H9 (cell line): ENCODE measurements around the gene SP110. TPM values are rescaled to one million over a fixed set of nuclear protein-coding genes. Genes with fewer than 3 reads are reported as not detected.

Source experiments
- DNase-seq: peaks from one replicate; pipeline ENCODE4 v3.0.0-alpha.2; 2017
- H2AFZ ChIP-seq: one replicate; pipeline ENCODE4 v1.6.1; 2013; ENCODE audit warnings: mild to moderate bottlenecking, low read length, control low read depth, moderate library complexity
- H2AK5ac ChIP-seq: 2 replicates; pipeline ENCODE4 v1.6.1; 2013; ENCODE audit warnings: low read length, control low read depth, mixed read lengths; ENCODE audit not compliant: insufficient read length
- H2BK120ac ChIP-seq: one replicate; pipeline ENCODE4 v1.6.1; 2013; ENCODE audit warnings: low read depth, mild to moderate bottlenecking, low read length, control low read depth, inconsistent platforms; ENCODE audit not compliant: poor library complexity, severe bottlenecking
- H2BK12ac ChIP-seq: 2 replicates; pipeline ENCODE4 v1.6.1; 2013; ENCODE audit warnings: low read length, control low read depth, mixed read lengths, low read depth; ENCODE audit not compliant: insufficient read length
- H2BK15ac ChIP-seq: 2 replicates; pipeline ENCODE4 v1.6.1; 2013; ENCODE audit warnings: low read depth, low read length, control low read depth
- H2BK20ac ChIP-seq: one replicate; pipeline ENCODE4 v1.6.1; 2013; ENCODE audit warnings: low read depth, mild to moderate bottlenecking, low read length, control low read depth, inconsistent platforms; ENCODE audit not compliant: poor library complexity, severe bottlenecking
- H2BK5ac ChIP-seq: 2 replicates; pipeline ENCODE4 v1.6.1; 2013; ENCODE audit warnings: low read length, control low read depth, mixed read lengths; ENCODE audit not compliant: insufficient read length
- H3K14ac ChIP-seq: 2 replicates; pipeline ENCODE4 v1.6.1; 2013; ENCODE audit warnings: low read length, control low read depth; ENCODE audit not compliant: insufficient read depth
- H3K18ac ChIP-seq: 2 replicates; pipeline ENCODE4 v1.6.1; 2013; ENCODE audit warnings: low read depth, mild to moderate bottlenecking, mixed read lengths, low read length, control low read depth; ENCODE audit not compliant: insufficient read length
- H3K23ac ChIP-seq: 2 replicates; pipeline ENCODE4 v1.6.1; 2013; ENCODE audit warnings: low read length, control low read depth, mixed read lengths, low read depth; ENCODE audit not compliant: insufficient read length
- H3K23me2 ChIP-seq: 2 replicates; pipeline ENCODE4 v1.6.1; 2013; ENCODE audit warnings: low read depth, mild to moderate bottlenecking, mixed read lengths, low read length, control low read depth; ENCODE audit not compliant: insufficient read length, poor library complexity, severe bottlenecking
- H3K27ac ChIP-seq: 2 replicates; pipeline ENCODE4 v1.5.1; 2013; ENCODE audit warnings: low read length, control low read depth, mixed read lengths, low read depth; ENCODE audit not compliant: insufficient read length
- H3K27me3 ChIP-seq: 2 replicates; pipeline ENCODE4 v1.6.1; 2013; ENCODE audit warnings: low read length, control low read depth, inconsistent platforms; ENCODE audit not compliant: insufficient read depth
- H3K4ac ChIP-seq: 2 replicates; pipeline ENCODE4 v1.6.1; 2013; ENCODE audit warnings: low read depth, mild to moderate bottlenecking, control low read depth, inconsistent platforms, low read length, moderate library complexity
- H3K4me1 ChIP-seq: 2 replicates; pipeline ENCODE4 v1.6.1; 2013; ENCODE audit warnings: low read length, control low read depth, inconsistent platforms; ENCODE audit not compliant: insufficient read depth
- H3K4me2 ChIP-seq: 2 replicates; pipeline ENCODE4 v1.6.1; 2013; ENCODE audit warnings: low read length, control low read depth, mixed read lengths; ENCODE audit not compliant: insufficient read length, insufficient read depth
- H3K56ac ChIP-seq: 2 replicates; pipeline ENCODE4 v1.6.1; 2013; ENCODE audit warnings: low read depth, mild to moderate bottlenecking, mixed read lengths, low read length, control low read depth; ENCODE audit not compliant: insufficient read length
- H3K79me1 ChIP-seq: 2 replicates; pipeline ENCODE4 v1.6.1; 2013; ENCODE audit warnings: low read depth, mild to moderate bottlenecking, moderate library complexity, low read length, control low read depth, inconsistent platforms; ENCODE audit not compliant: insufficient read depth, poor library complexity, severe bottlenecking
- H3K79me2 ChIP-seq: 2 replicates; pipeline ENCODE4 v1.6.1; 2013; ENCODE audit warnings: low read length, control low read depth, inconsistent platforms; ENCODE audit not compliant: insufficient read depth
- H3K9ac ChIP-seq: 2 replicates; pipeline ENCODE4 v1.6.1; 2013; ENCODE audit warnings: low read length, control low read depth, mixed read lengths; ENCODE audit not compliant: insufficient read length; ENCODE audit errors: extremely low read depth
- H3K9me3 ChIP-seq: one replicate; pipeline ENCODE4 v1.6.1; 2013; ENCODE audit warnings: low read depth, low read length, inconsistent platforms; ENCODE audit not compliant: control insufficient read depth
- H3T11ph ChIP-seq: one replicate; pipeline ENCODE4 v1.6.1; 2013; ENCODE audit warnings: mild to moderate bottlenecking, low read length, control low read depth, inconsistent platforms
- H4K20me1 ChIP-seq: one replicate; pipeline ENCODE4 v1.6.1; 2013; ENCODE audit not compliant: control insufficient read depth, insufficient read length, insufficient read depth
- H4K5ac ChIP-seq: 2 replicates; pipeline ENCODE4 v1.6.1; 2013; ENCODE audit warnings: low read depth, mild to moderate bottlenecking, mixed read lengths, low read length, control low read depth; ENCODE audit not compliant: insufficient read length
- H4K8ac ChIP-seq: replicated peaks from 2 replicates; pipeline ENCODE4 v1.6.1; 2013; ENCODE audit warnings: low read length, control low read depth, mixed read lengths, low read depth; ENCODE audit not compliant: insufficient read length
- H4K91ac ChIP-seq: 2 replicates; pipeline ENCODE4 v1.6.1; 2013; ENCODE audit warnings: low read depth, mild to moderate bottlenecking, moderate library complexity, mixed read lengths, low read length, control low read depth; ENCODE audit not compliant: insufficient read length
- H3K27ac Mint-ChIP-seq, 3 experiments: 2 replicates in 2 of 3; 3 replicates in 1 of 3; pipeline ENCODE4 v1.8.0; 2020 to 2021; ENCODE audit warnings: mixed read lengths in 3 of 3, mild to moderate bottlenecking in 1 of 3, moderate library complexity in 1 of 3
- H3K27me3 Mint-ChIP-seq: 2 replicates; pipeline ENCODE4 v1.8.0; 2021; ENCODE audit warnings: low read depth, mild to moderate bottlenecking, moderate library complexity, mixed read lengths
- H3K36me3 Mint-ChIP-seq, 3 experiments: 2 replicates in 2 of 3; 3 replicates in 1 of 3; pipeline ENCODE4 v1.8.0; 2020 to 2021; ENCODE audit warnings: low read depth in 3 of 3, mixed read lengths in 3 of 3; ENCODE audit not compliant: insufficient read depth in 1 of 3
- H3K4me1 Mint-ChIP-seq, 2 experiments: 2 replicates each; pipeline ENCODE4 v1.8.0; 2020; ENCODE audit warnings: mixed read lengths in 2 of 2
- H3K4me3 Mint-ChIP-seq, 2 experiments: 2 replicates in 1 of 2; 3 replicates in 1 of 2; pipeline ENCODE4 v1.8.0; 2020 to 2021; ENCODE audit warnings: mild to moderate bottlenecking in 2 of 2, mixed read lengths in 2 of 2, moderate library complexity in 1 of 2
- H3K9me3 Mint-ChIP-seq, 2 experiments: 2 replicates in 1 of 2; 3 replicates in 1 of 2; pipeline ENCODE4 v1.8.0; 2020; ENCODE audit warnings: mild to moderate bottlenecking in 2 of 2, mixed read lengths in 2 of 2, moderate library complexity in 1 of 2
- WGBS: extraction: QIAGEN DNeasy Blood & Tissue Kit; methylation state at CpG from one replicate; pipeline ENCODE4 v1.1.7; 2013; ENCODE audit warnings: missing lambda C conversion rate, low lambda C conversion rate, mixed read lengths; ENCODE audit not compliant: insufficient read length; ENCODE audit errors: extremely low coverage; 5-methylcytosine and 5-hydroxymethylcytosine counted together
- total RNA-seq: library from RNA; stranded (reverse); gene quantifications from 2 replicates; pipeline ENCODE4 v1.2.1, GENCODE V29; 2021
- TF ChIP-seq, protein P1 (sequence below): fragments of 200-600 bp; sonication (generic); conservative IDR thresholded peaks from 3 replicates; pipeline ENCODE4 v1.8.0; 2021; ENCODE audit warnings: antibody characterized with exemption, mild to moderate bottlenecking

Gene SP110
- total RNA-seq, 1 experiment from 2014 or later: 3.7 TPM

GRCh38 chr2:230258483-230258882 is 38.7 kb upstream of the SP110 start:
- WGBS: no CpG with 5 or more reads among the region's 4 CpGs

More at GRCh38 chr2:230258483-230258882, 38.7 kb upstream of the SP110 start:
- Histone ChIP-seq H2BK12ac (no peak overlapping the region), H4K5ac (no peak overlapping the region), H2BK15ac (no peak overlapping the region), H3K9ac (no peak overlapping the region), H3K9me3 (no peaks in the 10 kb centered on the region), H3K79me2 (no peaks in the 10 kb centered on the region), H3T11ph (no peak overlapping the region), H3K4ac (no peak overlapping the region), H3K4me1 (no peaks in the 10 kb centered on the region), H2BK20ac (no peak overlapping the region), H3K56ac (no peak overlapping the region), H2BK5ac (no peak overlapping the region), H4K91ac (no peak overlapping the region), H4K8ac (no peak overlapping the region), H3K23ac (no peak overlapping the region), H3K18ac (no peak overlapping the region), H4K20me1 (no peaks in the 10 kb centered on the region), H3K23me2 (no peaks in the 10 kb centered on the region), H3K14ac (no peak overlapping the region), H3K27me3 (no peaks in the 10 kb centered on the region), H2AFZ (no peak overlapping the region), H3K4me2 (no peak overlapping the region), H2AK5ac (no peak overlapping the region), H2BK120ac (no peak overlapping the region), H3K79me1 (no peaks in the 10 kb centered on the region), H3K27ac (no peak overlapping the region)
- no peak for DNase-seq
- Mint-ChIP-seq H3K9me3 (peaks cover 5 to 8% of the 10 kb centered on the region in 2 experiments; a peak in 4 of 5 replicates), H3K4me1 (no peaks in the 10 kb centered on the region; a peak in 1 of 4 replicates), H3K36me3 (peaks cover 0 to 6% (median 0%) of the 10 kb centered on the region in 3 experiments; a peak in 2 of 7 replicates), H3K27ac (no peak overlapping the region), H3K27me3 (no peaks in the 10 kb centered on the region), H3K4me3 (no peak overlapping the region)
- TF ChIP-seq, protein P1, sequence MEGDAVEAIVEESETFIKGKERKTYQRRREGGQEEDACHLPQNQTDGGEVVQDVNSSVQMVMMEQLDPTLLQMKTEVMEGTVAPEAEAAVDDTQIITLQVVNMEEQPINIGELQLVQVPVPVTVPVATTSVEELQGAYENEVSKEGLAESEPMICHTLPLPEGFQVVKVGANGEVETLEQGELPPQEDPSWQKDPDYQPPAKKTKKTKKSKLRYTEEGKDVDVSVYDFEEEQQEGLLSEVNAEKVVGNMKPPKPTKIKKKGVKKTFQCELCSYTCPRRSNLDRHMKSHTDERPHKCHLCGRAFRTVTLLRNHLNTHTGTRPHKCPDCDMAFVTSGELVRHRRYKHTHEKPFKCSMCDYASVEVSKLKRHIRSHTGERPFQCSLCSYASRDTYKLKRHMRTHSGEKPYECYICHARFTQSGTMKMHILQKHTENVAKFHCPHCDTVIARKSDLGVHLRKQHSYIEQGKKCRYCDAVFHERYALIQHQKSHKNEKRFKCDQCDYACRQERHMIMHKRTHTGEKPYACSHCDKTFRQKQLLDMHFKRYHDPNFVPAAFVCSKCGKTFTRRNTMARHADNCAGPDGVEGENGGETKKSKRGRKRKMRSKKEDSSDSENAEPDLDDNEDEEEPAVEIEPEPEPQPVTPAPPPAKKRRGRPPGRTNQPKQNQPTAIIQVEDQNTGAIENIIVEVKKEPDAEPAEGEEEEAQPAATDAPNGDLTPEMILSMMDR: no peak
